PC-9 (cell line): ENCODE data around the gene MICB.

Source experiments
- CTCF ChIP-seq: fragments of 200-600 bp; sonication (generic); conservative IDR thresholded peaks from 2 replicates; pipeline ENCODE4 v1.6.1; 2017; ENCODE audit warnings: mixed run types, antibody characterized with exemption, mild to moderate bottlenecking, moderate library complexity
- EZH2 ChIP-seq: fragments of 200-600 bp; sonication (generic); IDR thresholded peaks from 2 replicates; pipeline ENCODE4 v1.8.0; 2017; ENCODE audit warnings: antibody characterized with exemption, low read depth

- TF ChIP-seq CTCF = no peak
- TF ChIP-seq EZH2 = no peak
These were observed 26.2 kb upstream of the MICB start for GRCh38 chr6:31471711-31472110.
